T-helper 1 cell treated with Interleukin-12 subunit alpha and Interleukin-12 subunit beta and Interleukin-4 antibody, amounts not matched to agents 30 ng/mL and 1 ng/mL, for 36 hours (primary cell): ENCODE measurements around the gene CXorf38. TPM values are rescaled to one million over a fixed set of nuclear protein-coding genes. Genes with fewer than 3 reads are reported as not detected.

Experiments
- intact Hi-C: fragments of 100-400 bp; cut with micrococcal nuclease; formaldehyde crosslinking; loops from one replicate; pipeline ENCODE4 v1.15.1; 2024
- total RNA-seq: library from RNA; stranded (reverse); gene quantifications from 2 replicates; pipeline ENCODE4 v1.2.3, GENCODE V29; 2022

CXorf38 gene
- total RNA-seq, 1 donor from 2014 or later: 20.4 TPM

DNA sequence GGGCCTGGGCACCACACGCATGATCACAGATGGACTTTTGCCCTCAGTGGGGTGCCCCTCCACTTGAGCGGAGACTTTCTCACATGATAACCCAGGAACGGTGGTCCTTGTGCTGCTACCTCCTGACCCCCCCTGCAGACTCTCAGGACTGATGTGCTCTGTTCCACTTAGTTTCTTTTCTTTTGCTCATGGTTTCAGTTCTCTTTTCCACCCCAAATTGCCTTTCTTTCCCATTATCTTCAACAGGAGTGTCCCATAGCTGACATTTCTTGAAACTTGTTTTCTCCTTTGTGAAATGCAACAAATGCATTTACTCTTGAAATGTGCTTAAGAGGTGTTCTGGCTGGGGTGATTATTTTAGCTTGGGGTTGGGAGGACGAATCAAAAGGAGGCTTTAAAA lies 15.2 kb downstream of the CXorf38 start:
- intact Hi-C loops: no loop called here

DNA sequence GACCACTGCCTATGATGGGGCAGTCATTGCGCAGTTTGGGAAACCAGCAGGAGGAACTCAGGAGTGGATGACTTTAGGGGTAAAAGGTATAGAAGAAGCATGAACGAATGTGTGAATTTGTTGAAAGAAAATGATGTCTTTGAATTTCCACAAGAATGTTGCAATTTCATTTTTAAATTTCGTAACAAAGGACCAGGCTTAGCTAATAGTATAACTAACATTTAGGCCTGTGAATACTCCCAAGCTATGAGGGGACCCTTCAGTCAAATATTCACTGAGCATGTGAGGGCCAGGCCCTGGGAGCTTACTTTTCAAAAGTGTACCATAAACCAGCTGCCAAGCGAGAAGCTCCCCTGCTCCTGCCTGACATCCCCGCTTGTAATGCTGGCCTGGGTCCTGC lies 18.9 kb downstream of the CXorf38 start:
- intact Hi-C loops: no loop called here

- intact Hi-C loops: no loop called here
Measured at GRCh38 chrX:40625294-40625693, 22.1 kb downstream of the CXorf38 start.

GRCh38 chrX:40623665-40624064 lies 23.7 kb downstream of the CXorf38 start:
- intact Hi-C loops: no loop called here

DNA sequence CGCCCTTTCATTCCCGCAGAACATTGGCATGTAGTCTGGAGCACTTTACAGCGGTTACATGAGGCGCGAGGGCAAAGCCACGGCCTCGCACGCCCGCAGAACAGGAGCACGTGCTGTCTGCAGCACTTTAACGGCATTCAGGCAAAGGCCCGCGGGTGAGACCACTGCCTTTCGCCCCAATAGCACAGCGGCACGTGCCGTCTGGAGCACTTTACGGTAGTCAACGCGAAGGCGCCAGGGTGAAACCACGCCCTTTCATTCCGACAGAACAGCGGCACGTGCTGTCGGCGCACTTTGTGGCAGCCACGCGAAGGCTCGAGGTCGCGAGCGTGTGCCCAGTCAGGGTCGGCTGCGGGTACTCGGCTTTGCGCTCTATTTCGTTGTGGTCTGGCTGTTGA lies 24.2 kb downstream of the CXorf38 start, which contains the start of gene MPC1L:
MPC1L (plus strand) TSS at position 290 of the 398 bp plus-strand sequence. CDS start 138 bp downstream, outside the sequence.
- intact Hi-C loops: no loop called here

GRCh38 chrX:40622479-40623138 lies 24.8 kb downstream of the CXorf38 start:
- intact Hi-C loops: no loop called here

DNA sequence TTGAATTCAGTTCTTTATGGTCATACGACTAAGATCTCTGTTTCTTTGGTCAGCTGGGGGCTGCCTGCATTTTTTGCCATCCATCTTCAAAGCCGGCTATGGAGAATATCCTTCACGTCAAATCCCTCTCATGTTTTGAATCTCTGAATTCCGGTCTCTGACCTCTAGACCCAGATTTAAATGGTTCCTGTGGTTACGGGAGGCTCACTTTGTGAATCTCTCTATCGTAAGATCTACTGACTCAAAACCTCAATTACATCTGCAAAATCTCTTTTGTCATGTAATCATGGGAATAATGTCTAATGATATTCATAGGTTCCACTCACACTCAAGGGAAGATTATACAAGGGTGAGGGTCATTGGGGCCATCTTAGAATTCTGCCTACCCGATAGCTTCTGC lies 29.8 kb downstream of the CXorf38 start:
- intact Hi-C loops: no loop called here

GRCh38 chrX:40615976-40616375 lies 31.4 kb downstream of the CXorf38 start:
- intact Hi-C loops: no loop called here

GRCh38 chrX:40612511-40612910 lies 34.9 kb downstream of the CXorf38 start:
- intact Hi-C loops: no loop called here

DNA sequence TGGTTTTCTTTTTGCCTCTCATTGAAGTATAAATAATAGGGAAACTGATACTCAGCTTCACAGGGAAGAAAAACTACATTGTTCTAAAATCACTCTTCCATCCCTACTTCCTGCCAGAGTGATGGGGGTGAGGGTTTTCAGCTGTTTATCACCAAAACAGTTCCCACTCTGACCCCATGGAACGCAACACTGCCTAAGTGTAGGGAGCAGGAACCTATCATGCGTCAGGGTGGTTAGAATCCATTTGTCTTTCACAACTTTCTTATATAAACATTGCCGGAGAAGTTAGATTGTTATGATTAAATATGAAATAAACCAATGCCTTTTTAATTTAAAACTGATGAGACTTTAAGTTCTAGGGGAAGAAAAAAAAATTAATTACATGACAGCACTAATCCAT lies 40.0 kb downstream of the CXorf38 start:
- intact Hi-C loops: no loop called here

GRCh38 chrX:40603446-40603845 lies 43.9 kb downstream of the CXorf38 start:
- intact Hi-C loops: no loop called here

DNA sequence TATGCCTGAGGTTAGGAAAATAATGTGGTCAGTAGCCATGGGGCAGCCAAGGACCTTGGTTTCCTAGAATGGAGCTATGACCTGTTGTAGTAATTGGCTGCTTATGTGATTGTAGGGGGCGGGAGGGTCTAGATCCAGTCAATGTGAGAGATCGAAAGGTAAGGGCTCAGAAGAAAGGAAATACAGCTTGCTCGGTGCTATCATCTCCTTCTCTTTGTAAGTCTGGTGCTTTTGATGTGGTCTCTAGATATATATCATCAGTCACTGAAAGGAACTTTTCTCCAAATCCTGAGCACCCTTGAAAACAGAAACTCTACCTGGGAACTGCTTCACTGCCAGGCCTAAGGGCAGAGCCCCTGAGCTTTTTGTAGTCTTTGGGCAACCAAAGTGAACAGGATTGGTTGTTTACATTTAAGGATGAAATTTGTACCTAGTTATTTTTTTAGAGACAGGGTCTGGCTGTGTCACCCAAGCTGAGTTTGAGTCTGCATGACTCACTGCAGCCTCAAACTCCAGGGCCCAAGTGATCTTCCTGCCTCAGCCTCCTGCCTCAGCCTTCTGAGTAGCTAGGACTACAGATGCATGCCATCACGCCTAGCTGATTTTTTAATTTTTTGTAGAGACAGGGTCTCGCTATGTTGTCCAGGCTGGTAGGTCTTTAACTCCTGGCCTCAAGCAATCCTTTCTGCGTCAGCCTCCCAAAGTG lies 57.6 kb downstream of the CXorf38 start:
- intact Hi-C loops: loop anchor here (1.0 to 10.0 kb wide), 2 partner anchors 9 to 525 kb away; partner anchors contain the start of gene ATP6AP2

DNA sequence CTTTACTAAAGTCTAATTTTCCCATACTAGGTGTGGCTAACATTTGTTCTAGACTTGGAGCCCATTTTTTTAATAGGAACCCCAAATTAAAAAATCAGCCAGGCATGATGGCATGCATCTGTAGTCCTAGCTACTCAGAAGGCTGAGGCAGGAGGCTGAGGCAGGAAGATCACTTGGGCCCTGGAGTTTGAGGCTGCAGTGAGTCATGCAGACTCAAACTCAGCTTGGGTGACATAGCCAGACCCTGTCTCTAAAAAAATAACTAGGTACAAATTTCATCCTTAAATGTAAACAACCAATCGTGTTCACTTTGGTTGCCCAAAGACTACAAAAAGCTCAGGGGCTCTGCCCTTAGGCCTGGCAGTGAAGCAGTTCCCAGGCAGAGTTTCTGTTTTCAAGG lies 59.7 kb downstream of the CXorf38 start:
- intact Hi-C loops: loop anchor here (10.0 kb wide), 1 partner anchor 527 kb away; no protein-coding TSS in a partner anchor

DNA sequence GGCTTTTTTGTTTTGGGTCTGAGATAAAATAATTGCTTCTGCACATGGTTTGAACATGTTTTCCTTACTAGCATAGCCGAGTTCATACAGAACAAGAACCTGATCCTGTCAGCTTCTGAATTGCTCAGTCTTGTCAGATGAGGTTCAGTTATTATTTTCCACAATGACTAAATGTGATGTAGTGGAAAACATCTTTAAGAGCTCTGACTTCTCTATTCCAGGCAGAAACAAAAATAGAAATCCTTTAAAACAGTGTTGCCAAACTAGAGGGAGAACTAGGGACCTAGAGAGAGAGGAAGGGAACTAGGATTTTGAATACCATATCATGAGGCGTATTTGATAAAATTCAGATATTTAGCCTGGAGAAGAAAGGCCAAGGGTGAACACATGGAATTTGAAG lies 64.5 kb downstream of the CXorf38 start:
- intact Hi-C loops: loop anchor here (5.0 to 10.0 kb wide), 2 partner anchors 532 to 974 kb away; no protein-coding TSS in a partner anchor

DNA sequence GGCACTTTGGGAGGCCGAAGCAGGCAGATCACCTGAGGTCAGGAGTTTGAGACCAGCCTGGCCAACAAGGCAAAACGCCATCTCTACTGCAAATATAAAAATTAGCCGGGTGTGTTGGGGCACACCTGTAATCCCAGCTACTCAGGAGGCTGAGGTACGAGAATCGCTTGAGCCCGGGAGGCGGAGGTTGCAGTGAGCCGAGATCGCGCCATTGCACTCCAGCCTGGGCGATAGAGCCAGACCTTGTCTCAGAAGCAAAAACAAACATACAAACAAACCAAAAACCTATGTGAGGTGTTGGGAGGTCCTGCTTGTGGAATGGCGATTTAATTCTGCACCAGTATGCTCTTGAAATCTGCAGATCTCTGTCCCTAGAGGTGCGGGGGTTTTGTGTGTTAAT lies 65.2 kb downstream of the CXorf38 start:
- intact Hi-C loops: loop anchor here (5.0 to 10.0 kb wide), 2 partner anchors 533 to 975 kb away; no protein-coding TSS in a partner anchor

DNA sequence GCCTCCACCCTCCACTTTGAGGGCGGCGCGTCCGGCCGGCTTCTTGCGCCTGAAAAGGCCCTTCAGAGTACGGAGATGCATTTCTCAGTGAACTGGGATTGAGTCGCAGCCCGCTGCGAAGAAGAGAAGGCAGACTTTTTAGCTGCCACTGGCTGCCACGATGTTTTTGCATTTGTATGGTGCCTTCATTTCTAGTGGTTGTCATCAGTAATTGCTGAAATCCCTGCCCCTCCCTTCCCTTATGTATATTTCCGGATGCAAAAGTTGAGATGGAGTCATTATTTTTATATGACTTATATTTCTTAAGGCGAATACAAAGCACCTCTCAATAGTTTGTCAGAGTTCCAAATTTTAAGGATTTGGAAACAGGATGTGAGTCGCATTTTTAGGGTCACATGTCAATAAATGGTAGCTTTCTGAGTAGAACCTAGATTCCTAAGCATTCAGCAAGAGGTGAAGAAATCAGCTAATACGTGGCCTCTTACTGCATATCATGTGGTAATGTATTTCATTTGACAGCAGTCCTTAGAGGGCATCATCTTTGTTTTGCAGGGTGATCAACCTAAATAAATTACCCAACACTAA lies 65.9 kb downstream of the CXorf38 start:
- intact Hi-C loops: loop anchor here (1.0 to 10.0 kb wide), 6 partner anchors 37 to 1771 kb away; partner anchors contain the start of gene USP9X

GRCh38 chrX:40580537-40581335 lies 66.6 kb downstream of the CXorf38 start, which contains the start of gene ATP6AP2:
TSS of gene ATP6AP2 (plus strand) at chrX:40580970. CDS start at chrX:40581066, 96 bp downstream.
- intact Hi-C loops: loop anchor here (1.0 to 10.0 kb wide), 11 partner anchors 9 to 1770 kb away; partner anchors contain the start of genes CXorf38 and USP9X

DNA sequence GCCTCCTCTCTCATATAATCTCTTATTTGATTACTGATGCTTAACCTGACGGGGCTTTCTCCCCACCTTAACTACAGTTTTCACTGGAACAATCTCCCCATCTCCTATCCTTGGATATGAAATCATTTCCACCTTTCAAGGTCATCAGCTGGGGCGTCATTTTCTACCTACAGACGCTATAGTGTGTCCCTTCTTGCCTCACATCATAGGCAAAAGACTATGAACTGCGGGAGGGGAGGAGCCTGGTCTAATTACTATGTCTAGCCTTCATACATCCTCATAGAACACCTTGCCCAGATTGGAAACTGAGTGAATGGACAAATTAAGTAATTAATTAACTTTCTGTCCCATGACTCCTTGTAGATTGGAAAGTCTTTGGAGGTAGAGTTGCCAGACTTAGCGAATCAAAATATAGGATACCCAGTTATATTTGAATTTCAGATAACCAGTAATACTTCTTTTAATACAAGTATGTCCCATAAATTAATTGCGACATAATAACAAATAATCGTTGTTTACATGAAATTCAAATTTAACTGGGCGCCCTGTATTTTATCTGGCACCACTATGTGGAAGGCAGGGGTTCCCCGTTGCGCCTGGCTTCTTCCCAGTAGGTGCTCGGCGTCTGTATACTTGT lies 67.3 kb downstream of the CXorf38 start:
- intact Hi-C loops: loop anchor here (1.0 to 10.0 kb wide), 10 partner anchors 9 to 1769 kb away; partner anchors contain the start of genes CXorf38 and USP9X

DNA sequence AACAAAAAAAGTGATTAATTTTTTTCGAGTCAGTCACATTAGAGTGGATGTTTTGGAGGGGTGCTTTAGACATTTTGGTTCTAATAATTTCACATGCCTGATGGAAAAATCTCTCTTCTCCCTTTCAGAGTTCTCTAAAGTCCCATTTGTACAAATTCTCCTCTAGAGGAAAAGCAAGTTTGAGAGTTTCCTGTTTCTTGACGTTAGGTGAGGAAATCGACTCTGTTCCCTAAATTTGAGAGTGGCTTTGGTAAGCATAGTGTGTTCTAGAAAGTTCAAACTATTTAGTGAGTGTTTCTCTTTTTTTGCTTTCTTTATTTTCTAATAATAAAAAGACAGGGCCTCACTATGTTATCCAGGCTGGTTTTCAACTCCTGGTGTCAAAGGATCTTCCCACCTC lies 68.2 kb downstream of the CXorf38 start:
- intact Hi-C loops: no loop called here

DNA sequence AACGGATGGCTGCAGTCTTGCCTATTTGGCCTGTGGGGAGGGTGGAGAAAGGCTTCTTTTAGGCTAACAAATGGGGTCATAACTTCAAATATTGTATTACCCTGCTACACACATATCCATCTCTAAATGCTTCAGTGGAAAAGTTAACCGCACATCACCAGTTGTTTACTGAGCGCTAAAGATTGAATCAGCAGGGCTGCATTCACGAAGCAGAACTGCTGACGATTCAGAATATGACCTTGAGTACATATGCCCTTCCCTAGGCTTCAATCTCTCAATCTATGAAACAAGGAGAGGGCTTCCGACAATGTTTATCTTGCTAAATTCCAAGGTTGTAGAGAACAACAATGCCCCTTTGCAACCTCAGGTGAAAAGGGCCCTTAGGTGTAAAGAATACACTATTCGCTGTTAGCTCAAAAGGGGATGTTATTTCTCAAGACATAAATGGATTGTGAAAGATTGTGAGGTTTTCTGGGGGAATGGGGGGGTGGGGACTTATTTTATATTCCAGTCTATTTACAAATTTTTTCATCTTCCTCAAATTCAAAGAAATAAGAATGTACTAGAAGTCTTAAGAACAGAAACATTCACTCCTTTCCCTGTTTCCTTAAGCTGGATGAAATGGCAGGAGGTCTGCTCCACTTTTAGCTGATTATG lies 69.2 kb downstream of the CXorf38 start:
- intact Hi-C loops: no loop called here
